RWPE1 (cell line): Measurements from ENCODE around the gene PSTPIP1.

Source experiments
- CTCF ChIA-PET: fragments of 350-600 bp; sonication (Branson Sonifier 250); formaldehyde crosslinking; extraction: SDS; loops from one replicate; lab custom pipeline; 2021; lab: Yijun Ruan, JAX
- POLR2A ChIA-PET: fragments of 400-600 bp; formaldehyde crosslinking; extraction: SDS; loops from one replicate; lab custom pipeline; 2020; ENCODE audit warnings: antibody characterized with exemption; ENCODE audit not compliant: low non-redundant PET; lab: Yijun Ruan, JAX
- DNase-seq: peaks from one replicate; pipeline ENCODE4 v3.0.0; 2012; ENCODE audit warnings: low spot score
- H3K27ac ChIP-seq: fragments of 450-650 bp; 2 replicates; pipeline ENCODE4 v1.5.1; 2017
- TF ChIP-seq, protein P1 (sequence below): fragments of 450-650 bp; conservative IDR thresholded peaks from 2 replicates; pipeline ENCODE4 v1.5.1; 2017; ENCODE audit warnings: low read depth, mild to moderate bottlenecking

PSTPIP1 gene

DNA sequence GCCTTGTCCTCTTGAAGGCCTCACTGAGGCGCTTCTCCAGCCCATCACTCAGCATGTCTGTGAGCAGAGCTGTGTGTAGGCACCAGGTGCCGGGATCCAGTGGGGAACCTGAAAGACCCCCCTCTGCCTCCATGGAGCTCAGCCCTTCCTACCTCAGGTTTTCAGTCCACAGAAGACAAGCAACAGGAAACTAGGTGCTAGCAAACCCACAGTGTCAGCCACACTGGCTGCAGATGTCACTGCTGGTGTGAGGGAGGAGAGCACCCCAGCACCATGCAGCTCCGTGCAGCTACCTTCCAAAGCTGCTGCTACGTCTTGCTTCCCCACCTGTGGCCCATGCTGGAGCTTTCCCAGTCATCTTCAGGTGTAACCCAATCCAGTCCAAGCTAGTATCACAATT is 17.9 kb downstream of the PSTPIP1 start:
- no peak for DNase-seq
- CTCF ChIA-PET, result interaction anchor here (1.5 kb wide), 1 partner anchor 12 kb away, joined by 6 read pairs; no protein-coding TSS in a partner anchor
- POLR2A ChIA-PET, result no interaction called here
- H3K27ac ChIP-seq, result no peak overlapping the region
- TF ChIP-seq, protein P1, sequence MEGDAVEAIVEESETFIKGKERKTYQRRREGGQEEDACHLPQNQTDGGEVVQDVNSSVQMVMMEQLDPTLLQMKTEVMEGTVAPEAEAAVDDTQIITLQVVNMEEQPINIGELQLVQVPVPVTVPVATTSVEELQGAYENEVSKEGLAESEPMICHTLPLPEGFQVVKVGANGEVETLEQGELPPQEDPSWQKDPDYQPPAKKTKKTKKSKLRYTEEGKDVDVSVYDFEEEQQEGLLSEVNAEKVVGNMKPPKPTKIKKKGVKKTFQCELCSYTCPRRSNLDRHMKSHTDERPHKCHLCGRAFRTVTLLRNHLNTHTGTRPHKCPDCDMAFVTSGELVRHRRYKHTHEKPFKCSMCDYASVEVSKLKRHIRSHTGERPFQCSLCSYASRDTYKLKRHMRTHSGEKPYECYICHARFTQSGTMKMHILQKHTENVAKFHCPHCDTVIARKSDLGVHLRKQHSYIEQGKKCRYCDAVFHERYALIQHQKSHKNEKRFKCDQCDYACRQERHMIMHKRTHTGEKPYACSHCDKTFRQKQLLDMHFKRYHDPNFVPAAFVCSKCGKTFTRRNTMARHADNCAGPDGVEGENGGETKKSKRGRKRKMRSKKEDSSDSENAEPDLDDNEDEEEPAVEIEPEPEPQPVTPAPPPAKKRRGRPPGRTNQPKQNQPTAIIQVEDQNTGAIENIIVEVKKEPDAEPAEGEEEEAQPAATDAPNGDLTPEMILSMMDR, result no peak

DNA sequence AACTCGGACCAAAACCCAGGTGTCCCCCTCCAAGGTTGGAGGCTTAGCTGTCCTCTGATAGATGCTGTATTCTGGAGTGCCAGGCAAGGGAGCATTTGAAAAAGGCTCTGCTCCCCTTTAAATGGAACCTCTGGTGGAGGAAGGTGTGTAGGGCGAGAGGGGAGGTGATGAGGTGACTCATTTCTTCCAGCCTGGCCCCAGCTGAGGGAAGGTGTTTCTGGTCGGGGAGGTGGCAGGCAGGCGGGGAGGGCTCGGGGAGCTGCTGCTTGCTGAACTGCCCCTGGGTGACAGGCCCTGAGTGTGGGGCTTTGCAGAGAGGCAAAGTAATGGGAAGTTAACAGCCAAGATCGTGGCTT is 18.8 kb downstream of the PSTPIP1 start:
- ChIA-PET CTCF (interaction anchor here (1.5 kb wide), 1 partner anchor 11 kb away, joined by 6 read pairs; no protein-coding TSS in a partner anchor), POLR2A (no interaction called here)
- TF ChIP-seq, protein P1, result no peak
- H3K27ac ChIP-seq, result no peak overlapping the region
- peak; percentile 60 for DNase-seq

DNA sequence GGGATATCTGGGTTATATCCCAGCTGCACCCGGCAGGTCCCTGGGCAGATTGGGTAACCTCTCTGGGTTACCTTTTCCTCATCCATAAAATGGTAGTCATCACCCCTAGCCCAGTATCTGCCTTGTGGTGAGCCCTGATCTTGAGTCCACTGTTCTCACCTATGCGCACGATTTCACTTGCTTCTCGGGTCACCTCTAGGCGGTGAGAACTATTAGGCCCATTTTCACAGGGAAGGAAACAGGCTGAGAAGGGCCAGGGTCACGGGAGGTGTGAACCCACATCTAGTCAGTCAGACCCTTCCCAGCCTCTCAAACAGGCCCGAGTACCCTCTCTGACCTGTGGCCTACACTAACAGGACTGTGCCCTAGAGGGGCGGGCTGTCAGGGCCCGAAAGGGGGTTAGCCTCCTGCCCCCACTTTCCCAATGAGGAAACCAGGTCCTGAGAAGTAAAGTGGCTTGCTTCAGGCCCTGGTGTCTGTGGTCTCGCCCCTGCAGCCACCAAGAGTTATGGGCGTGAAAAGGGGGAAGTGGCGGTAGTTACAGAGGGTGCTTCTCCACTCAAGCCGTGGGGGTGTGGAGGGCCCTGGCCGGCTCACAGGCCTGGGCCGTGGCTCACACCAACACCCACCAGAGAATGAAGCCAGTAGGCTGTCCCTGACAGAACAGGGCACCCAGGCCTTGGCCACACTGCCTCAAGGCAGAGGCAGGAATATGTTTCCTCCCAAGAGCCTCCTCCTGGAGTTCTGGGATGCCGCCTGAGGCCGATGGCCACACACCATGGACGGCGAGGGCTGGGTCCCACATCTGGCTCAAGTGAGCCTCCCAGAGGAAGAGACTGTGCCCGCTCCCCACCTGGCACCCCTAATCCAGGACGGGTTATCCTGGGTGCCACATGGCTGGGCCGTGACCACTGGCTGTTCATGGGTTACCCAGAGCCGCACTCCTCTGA is 19.5 kb downstream of the PSTPIP1 start:
- TF ChIP-seq, protein P1, result no peak
- DNase-seq, result no peak
- POLR2A ChIA-PET, result no interaction called here
- CTCF ChIA-PET, result interaction anchor here (1.5 kb wide), 1 partner anchor 10 kb away, joined by 6 read pairs; no protein-coding TSS in a partner anchor
- H3K27ac ChIP-seq, result no peak overlapping the region

DNA sequence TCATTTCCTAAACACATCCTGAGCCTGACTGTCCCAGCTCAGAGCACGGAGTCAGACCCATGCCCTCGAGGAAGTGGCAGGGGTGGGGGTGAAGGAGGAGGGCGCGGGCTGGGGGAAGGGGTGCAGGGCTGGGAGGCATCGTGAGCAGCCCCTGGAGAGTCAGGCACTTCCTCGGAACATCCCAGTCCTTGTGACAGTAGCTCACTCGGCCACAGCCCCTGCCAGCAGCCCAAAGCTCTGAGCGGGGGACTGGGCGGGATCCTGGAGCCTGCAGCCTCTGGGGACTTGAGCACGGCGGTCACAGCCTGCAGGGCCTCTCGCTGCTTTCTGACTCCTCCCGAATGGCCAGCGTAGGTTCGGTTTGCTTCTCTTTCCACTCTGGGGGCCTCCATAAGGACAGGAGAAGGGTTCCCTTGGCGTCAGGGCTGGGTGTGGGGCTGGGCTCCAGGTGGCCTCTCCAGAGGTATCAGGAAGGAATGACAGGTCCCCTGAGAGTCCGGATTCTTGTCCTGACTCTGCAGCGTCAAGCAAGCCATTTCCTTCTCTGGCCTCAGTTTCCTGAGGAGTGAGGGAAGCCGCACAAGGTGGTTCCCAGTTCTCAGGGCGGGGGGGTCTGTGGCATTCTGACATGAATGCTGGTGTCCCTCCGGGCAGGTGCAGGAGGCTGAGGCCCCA is 20.9 kb downstream of the PSTPIP1 start:
- TF ChIP-seq, protein P1, result no peak
- no peak for DNase-seq
- ChIA-PET POLR2A (no interaction called here), CTCF (interaction anchor here (1.0 kb wide), 1 partner anchor 9 kb away, joined by 3 read pairs; no protein-coding TSS in a partner anchor)
- H3K27ac ChIP-seq, result no peak overlapping the region

DNA sequence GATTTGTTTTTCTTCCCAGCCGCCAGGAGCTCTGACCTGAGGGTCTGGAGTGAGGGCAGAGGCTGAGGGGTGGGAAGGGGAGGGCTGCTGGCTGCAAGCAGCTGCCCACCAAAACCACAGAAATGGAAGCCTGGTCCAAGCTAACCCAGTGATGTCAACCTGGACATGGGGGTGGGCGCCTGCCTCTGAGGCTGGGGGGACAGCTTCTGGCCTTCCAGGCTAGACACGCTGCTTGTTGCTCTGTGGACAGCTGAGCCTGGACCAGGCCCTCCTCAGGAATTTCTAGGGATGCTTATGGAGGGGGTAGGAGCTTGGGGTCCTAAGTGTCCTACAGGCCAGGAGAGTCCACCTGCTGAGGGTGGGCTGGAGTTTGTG is 21.4 kb downstream of the PSTPIP1 start:
- TF ChIP-seq, protein P1, result no peak
- ChIA-PET POLR2A (no interaction called here), CTCF (interaction anchor here (1.0 kb wide), 1 partner anchor 8 kb away, joined by 3 read pairs; no protein-coding TSS in a partner anchor)
- DNase-seq, result no peak
- H3K27ac ChIP-seq, result no peak overlapping the region

DNA sequence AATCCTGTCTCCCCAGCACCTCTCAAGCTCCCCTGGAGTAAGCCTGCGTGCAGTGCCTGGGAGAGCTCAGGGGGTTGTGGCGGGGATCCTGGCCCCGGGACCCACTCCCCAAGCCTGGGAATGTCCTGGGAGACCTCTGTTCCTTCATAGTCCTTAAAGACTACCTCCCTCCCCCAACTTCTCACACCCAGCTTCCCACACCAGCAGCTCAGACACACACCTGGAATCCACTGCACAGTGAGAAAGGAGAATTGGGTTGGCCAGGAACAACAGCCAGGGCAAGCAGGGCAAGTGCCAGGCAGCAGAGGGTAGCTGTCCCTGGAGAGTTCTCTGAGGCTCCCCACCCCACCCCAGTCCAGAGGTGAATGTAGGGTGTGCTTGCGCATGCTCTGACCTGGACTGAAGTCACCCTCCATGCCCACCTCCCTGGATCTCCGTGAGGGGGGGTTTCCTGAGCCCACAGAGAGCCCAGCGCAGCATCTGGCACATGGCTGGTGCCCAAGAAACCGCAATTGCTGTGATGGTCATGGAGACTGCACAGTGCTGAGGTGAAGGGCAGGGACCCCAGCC is 22.2 kb downstream of the PSTPIP1 start:
- no peak for DNase-seq
- no peak overlapping the region for H3K27ac ChIP-seq
- TF ChIP-seq, protein P1, result no peak
- POLR2A ChIA-PET, result no interaction called here
- CTCF ChIA-PET, result no interaction called here
